Astrocyte of the spinal cord (primary cell): ENCODE results near the gene SLC16A12.

Experiments
- DNase-seq: peaks from one replicate; pipeline ENCODE4 v3.0.0; 2011; ENCODE audit warnings: low read depth, low spot score
- H3K4me3 ChIP-seq: 2 replicates; pipeline ENCODE4 v1.5.1; 2011; ENCODE audit warnings: low read depth, mild to moderate bottlenecking, low read length, moderate library complexity
- CTCF ChIP-seq: IDR thresholded peaks from 2 replicates; pipeline ENCODE4 v1.5.1; 2012; ENCODE audit warnings: low read depth, mild to moderate bottlenecking, low read length, inconsistent platforms
- in situ Hi-C: cut with HindIII; loops from 2 replicates; pipeline ENCODE4 v1.10.0; 2017; ENCODE audit warnings: low sequenced_read_pairs

SLC16A12 gene

GRCh38 chr10:89525556-89525955 lies 9.8 kb downstream of the SLC16A12 start:
- in situ Hi-C loops, result no loop called here
- no peak overlapping the region for H3K4me3 ChIP-seq
- no peak for DNase-seq
- TF ChIP-seq CTCF, result no peak

GRCh38 chr10:89524279-89524678 lies 11.1 kb downstream of the SLC16A12 start:
- DNase-seq, result no peak
- in situ Hi-C loops, result no loop called here
- H3K4me3 ChIP-seq, result no peak overlapping the region
- no peak for TF ChIP-seq CTCF

- in situ Hi-C loops, result no loop called here
- no peak overlapping the region for H3K4me3 ChIP-seq
- DNase-seq, result no peak
- TF ChIP-seq CTCF, result no peak
These were observed 12.1 kb downstream of the SLC16A12 start for GRCh38 chr10:89523274-89523673.

GRCh38 chr10:89522463-89522862 lies 12.9 kb downstream of the SLC16A12 start:
- in situ Hi-C loops, result no loop called here
- TF ChIP-seq CTCF, result no peak
- H3K4me3 ChIP-seq, result no peak overlapping the region
- peak; percentile 33 for DNase-seq

- DNase-seq, result peak; percentile 37
- H3K4me3 ChIP-seq, result no peak overlapping the region
- TF ChIP-seq CTCF, result no peak
- in situ Hi-C loops, result no loop called here
These were observed 14.0 kb downstream of the SLC16A12 start for GRCh38 chr10:89521368-89521767.

- no peak overlapping the region for H3K4me3 ChIP-seq
- TF ChIP-seq CTCF, result no peak
- in situ Hi-C loops, result no loop called here
- DNase-seq, result no peak
These were observed 14.7 kb downstream of the SLC16A12 start for GRCh38 chr10:89520706-89521105.
